ENCODE results near the gene DOCK9.

Gene DOCK9, protein sequence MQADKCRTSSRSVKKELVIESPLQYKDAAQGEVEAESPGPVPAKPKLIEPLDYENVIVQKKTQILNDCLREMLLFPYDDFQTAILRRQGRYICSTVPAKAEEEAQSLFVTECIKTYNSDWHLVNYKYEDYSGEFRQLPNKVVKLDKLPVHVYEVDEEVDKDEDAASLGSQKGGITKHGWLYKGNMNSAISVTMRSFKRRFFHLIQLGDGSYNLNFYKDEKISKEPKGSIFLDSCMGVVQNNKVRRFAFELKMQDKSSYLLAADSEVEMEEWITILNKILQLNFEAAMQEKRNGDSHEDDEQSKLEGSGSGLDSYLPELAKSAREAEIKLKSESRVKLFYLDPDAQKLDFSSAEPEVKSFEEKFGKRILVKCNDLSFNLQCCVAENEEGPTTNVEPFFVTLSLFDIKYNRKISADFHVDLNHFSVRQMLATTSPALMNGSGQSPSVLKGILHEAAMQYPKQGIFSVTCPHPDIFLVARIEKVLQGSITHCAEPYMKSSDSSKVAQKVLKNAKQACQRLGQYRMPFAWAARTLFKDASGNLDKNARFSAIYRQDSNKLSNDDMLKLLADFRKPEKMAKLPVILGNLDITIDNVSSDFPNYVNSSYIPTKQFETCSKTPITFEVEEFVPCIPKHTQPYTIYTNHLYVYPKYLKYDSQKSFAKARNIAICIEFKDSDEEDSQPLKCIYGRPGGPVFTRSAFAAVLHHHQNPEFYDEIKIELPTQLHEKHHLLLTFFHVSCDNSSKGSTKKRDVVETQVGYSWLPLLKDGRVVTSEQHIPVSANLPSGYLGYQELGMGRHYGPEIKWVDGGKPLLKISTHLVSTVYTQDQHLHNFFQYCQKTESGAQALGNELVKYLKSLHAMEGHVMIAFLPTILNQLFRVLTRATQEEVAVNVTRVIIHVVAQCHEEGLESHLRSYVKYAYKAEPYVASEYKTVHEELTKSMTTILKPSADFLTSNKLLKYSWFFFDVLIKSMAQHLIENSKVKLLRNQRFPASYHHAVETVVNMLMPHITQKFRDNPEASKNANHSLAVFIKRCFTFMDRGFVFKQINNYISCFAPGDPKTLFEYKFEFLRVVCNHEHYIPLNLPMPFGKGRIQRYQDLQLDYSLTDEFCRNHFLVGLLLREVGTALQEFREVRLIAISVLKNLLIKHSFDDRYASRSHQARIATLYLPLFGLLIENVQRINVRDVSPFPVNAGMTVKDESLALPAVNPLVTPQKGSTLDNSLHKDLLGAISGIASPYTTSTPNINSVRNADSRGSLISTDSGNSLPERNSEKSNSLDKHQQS (N-terminal part only)

DNA sequence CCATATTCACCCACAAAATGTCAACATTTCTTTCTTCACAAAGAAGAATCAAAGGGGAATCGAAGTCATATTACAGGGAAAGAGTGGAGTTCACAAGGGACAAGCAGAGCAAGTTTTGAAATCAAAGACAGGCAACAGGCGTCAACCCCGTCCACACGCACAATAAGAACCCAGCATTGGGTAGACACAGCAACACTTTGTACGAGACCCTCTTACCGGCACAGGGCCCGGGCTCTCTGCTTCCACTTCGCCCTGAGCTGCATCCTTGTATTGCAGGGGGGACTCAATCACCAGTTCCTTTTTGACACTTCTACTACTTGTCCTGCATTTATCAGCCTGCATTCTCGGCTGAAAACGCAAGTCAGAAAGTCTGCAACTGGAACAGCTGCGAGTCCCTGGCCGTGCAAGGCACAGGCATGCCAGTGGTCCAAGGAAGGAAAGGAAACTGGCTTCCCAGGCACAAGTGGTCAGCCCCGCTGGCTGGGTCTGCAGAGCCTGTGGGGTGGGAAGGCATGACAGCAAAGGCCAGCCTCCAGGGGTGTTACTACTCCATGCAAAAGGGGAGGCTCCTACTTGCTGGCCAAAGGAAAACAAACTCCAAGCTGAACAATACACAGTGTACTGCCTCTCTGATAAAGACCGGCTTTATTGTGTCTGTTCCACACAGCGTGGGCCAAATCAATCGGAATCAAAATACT lies at the start of gene DOCK9:
Gene DOCK9, minus strand, starts transcription at position 497 of the 698 bp plus-strand sequence. Its CDS starts 155 bp downstream, at position 342.
- no peak for DNase-seq

DNA sequence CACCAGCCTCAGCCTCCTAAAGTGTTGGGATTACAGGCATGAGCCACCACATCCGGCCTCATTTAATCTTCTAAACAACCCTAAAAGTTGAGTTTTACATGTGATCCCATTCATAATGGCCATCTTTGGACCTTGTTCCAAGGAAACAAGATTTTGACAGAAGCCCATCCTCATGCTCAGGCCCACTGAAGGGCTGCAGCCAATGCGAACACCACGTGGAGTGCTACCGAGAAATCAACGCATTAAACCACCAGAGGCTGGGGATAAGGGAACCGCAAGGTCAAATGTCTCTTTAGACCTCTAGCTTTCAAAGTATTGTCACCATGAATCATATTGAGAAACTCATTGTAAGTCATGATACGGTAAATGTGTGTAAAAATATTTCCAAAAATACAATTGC lies 49.4 kb upstream of the DOCK9 start:
- DNase-seq, result no peak

DNA sequence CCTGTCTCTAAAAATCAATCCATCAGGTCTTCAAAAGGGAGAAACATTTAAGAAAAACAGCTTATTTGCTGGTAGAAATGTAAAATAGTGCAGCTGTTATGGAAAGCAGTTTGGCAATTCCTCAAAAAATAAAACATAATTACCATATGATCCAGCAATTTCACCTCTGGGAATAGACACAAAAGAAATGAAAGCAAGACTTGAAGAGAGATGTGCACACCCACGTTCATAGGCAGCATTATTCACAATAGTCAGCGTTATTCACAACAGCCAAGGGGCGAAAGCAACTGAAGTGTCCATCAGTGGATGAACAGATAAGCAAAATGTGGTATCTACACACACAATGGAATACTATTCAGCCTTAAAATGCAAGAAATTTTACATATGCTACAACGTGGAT lies 45.1 kb upstream of the DOCK9 start:
- DNase-seq, result no peak

DNA sequence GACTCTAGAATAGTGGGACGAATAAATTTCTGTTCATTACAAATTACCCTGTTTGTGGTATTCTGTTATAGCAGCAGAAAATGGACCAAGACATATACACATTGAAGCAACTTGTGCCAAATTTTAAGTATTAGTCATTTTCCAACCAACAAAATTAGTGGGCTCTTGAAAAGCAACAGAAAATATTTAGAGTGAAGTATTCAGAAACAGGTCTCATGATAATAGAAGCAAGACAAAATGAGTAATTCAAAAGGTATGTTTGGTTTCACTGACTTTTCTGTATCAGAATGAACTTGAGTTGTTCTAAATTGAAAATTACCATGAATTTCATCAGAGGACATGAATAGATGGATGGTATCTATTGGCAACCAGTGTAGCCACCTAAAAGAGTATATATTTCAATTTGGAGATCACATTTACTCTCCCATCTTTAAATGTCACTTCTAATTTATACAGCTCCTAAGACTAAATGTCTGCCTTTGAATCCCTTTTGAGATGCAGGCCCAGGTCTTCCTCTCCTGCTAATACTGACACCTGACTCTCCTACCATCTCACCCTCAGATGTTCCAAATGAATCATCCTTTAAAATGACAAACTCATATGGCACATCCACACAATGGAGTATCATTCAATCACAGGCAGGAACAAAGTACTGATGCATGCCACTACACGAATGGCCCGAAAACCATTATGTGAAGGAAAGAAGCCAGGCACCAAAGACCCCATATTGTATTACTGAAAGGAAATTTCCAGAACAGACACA lies 40.7 kb upstream of the DOCK9 start:
- no peak for DNase-seq

DNA sequence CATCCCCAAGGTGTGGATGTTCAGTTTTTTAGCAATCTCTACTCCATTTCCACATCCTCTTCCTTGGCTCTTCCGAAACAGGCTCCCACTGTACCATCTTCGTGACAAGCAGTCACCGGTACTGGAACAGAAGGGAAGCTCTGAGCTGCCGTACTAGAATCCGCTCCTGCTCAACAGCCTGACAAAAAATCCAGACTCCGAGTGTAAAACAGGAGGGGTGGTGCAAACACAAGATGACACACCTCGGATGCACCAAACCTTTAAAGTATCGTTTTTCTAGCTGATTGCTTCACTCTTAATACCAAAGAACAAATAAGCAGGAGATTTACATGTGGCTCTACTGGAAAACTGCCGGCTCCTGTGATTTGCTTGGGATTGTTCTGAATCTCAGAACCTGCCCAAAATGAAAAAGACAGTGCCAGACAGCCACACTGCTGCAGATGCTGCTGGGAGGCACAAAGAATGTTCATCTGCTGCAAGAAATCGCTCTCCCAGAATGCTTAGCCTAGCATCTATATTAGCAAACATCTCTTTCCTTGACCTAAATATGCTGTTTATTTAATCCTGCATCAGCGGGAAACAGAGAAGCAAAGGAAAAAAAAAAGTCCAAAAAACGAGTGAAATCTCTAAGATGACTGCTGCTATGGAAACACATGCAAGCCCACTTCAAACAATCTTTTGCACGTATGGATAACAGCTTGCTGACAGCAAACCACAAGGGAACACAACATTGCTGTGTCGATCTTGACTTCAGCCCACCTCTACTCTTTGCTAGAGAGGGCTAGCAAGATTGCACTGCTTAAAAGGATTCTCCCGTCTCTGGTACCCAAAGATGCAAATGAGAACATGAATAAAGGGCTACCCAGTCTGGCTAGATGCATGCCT lies 38.0 kb upstream of the DOCK9 start:
- DNase-seq, result no peak

DNA sequence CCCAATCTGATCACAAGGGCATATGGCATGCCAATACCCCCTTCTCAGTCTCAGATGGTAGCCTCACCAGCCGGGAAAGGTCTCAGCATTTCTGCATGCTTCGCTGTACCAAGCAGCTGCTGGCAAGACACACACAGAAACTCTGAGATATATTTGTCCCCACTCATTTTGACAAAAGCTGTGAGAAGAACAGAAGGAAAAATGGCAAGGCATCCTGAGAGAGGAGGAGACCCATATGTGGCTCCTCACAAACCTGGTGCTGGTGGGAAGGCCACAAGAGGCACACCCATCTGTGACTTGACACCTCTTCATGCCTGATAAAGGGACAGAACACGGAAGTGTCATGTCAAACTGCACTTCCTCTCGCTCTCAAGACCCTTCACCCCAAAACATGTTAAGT lies 36.7 kb upstream of the DOCK9 start:
- no peak for DNase-seq

DNA sequence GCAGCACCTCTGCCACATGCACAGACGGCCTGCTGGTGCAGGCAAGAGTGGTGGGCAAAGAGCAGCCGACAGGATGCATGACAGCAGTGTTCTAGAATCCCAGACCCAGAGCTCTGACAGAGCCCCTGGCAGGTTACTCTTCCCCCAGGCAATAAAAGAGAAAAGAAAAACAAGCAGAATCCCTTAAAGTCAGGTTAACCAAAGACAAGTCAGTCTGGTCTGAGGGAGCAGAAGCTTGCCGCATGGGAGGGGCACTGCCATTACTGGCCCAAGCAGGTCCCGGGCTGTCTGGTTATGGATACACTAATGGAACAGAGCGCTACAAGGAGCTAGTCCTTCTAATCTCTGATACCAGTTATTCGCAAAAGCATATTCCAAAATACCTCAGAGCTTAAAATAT lies 36.1 kb upstream of the DOCK9 start:
- no peak for DNase-seq

DNA sequence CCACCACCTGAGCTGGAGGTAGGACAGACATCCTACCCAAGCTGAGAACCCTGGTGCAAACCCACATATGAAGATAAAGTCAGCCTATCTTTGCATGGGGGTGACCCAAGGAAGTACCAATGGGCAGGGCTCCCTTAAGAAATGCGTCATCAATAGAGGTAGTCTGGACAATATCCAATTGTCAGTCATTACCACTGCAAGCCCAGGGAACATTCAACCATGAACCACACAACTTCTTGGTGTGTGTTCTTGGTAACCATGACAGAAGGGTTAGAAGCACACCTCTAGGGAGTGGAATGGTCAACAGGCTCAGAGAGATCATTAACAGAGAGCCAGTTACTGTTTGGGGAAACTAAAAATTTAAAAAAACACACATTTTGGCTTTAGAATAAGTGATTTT lies 34.7 kb upstream of the DOCK9 start:
- no peak for DNase-seq

DNA sequence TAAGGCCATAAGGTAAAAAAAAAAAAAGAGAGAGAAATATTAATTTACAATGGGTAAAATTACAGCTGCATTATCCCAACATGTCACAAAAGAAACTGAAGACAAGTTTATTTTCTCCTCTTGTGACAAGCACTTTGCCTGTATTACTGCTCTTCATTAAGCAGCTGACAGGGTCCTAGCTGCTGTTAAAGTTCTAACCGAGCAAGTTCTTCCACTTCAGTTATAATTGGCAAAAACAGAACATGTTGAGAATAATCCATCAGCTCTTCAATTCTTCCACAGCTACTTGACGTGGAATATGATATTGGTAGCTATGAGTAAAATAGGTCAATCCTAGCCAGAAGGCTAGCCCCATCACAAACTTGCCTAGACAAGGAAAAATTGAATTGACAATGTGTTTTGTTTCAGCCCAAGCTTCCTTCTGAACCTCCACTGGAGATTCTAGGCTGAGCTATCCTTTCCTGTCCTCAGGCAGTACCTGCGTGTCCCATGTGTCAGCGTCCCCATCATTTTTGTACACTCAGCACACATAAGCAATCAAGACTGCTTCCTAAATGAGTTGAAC lies 32.2 kb upstream of the DOCK9 start:
- DNase-seq, result no peak

DNA sequence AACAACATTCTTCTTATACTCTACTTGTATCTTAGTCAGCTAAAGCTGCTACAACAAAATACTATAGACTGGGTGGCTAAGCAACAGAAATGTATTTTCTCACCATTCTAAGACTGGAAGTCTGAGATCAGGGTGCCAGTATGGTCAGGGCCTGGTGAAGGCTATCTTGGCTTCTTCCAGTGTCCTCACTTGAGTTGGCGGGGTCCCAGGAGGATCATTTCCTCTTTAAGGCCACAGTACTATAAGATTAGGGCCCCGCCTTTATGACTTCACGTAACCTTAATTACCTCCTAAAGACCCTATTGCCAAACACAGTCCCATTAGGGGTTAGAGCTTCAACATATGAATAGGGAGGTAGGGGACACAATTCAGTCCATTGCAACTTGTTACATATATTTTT lies 30.7 kb upstream of the DOCK9 start:
- DNase-seq, result no peak

DNA sequence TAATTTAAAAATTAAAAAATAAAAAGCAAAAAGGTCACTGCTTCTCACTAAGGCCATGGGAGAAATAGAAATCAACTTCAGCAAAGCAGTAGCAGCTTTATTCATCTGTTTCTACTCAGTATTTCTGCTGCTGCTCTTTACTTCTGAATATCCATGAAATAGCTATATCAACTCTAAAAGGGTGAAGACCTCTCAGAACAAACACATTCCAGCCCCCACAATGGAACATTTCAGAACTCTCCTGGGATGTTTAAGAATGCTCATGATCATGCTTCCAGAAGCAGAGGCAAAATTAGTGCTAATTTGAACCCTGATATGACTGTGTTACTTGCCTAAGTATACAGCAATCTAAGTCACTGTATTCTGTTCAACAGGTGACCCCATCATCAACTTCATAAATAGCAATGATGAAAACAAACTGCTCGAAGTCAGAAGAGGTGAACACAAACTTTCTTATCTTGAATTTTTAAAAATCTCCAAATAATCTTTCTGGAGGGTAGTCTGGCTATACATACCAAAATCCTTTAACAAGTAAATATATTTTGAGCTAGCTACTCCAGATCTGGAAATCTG lies 29.6 kb upstream of the DOCK9 start:
- DNase-seq, result no peak

DNA sequence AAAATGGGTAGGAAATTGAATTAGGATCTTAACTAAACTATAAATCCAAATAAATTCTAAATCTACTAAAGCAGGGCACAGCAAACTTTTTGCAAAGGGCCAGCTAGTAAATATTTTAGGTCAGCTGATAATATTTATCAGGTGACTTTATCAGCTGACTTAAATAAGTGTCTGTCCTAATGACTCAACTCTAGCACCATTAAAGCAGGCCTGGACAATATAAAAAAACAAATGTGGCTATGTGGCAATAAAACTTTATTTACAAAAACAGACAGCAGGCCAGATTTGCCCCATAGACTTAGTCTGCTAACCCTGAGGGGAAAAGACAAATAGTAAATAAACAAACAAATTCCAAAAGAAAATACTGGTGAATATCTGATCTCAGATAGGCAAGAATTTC lies 27.7 kb upstream of the DOCK9 start:
- DNase-seq, result no peak

DNA sequence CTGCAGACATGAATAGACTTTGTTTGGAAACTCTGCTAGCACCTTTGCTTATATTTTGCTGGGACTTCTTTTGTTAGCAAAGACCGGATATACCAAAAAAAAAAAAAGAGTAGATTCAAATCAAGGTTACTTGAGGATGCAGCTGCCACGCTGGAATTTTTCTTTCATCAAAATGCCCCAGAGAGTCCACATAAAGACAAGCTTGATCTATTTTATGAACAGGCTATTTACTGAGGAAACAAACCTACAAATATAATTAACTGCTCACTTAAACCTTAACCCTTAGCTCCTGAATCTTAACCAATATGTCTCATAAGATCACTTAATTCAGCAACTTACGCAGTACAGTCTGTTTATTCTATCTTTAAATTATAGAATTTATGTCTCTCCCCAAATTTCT lies 27.1 kb upstream of the DOCK9 start:
- DNase-seq, result no peak

DNA sequence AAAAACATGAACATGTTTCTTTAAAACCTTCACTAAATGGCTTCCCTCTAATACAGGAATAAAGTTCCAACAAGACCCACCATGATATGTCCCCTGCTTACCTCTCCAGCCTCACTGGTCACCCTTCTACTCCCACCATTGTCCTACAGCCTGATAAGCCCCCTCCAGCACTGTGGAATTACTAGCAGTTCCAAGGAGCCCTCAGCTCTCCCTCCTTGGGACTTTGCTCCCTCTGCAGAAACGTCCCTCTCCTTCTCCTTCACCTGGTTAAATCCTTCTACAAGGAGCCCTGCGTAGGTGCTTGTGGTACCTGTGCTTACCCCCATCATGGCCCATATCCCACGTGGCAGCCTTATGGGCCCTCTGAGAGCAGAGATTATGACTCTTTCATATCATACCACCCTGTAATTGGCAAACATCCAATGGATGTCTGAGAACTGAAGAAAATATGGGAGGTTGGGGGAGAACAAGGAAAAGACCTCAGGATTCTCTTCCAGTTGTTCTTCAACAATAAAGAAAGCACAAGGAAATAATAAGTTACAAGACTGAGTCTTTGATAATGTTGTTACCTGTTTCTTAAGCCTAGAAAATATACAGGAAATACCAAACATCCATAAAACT lies 26.1 kb upstream of the DOCK9 start:
- no peak for DNase-seq

DNA sequence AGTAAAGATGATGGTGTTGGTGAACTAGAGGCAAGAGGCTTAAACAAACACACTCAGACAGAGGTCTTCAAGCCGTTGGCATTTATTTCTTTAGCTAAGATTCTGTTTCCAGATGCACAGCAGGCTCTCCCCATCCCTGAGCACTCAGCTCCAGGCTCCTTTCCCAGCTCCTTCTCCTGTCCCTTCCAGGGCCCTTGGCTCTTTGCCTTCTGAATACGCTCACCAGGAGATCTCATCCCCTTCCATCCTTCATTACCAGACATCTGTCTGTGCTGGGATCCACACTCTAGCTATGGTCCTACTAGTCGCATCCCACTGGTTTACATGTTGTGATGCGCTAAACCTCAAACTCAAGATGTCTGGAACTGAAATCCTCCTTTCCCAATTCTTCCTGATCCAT lies 25.3 kb upstream of the DOCK9 start:
- no peak for DNase-seq

DNA sequence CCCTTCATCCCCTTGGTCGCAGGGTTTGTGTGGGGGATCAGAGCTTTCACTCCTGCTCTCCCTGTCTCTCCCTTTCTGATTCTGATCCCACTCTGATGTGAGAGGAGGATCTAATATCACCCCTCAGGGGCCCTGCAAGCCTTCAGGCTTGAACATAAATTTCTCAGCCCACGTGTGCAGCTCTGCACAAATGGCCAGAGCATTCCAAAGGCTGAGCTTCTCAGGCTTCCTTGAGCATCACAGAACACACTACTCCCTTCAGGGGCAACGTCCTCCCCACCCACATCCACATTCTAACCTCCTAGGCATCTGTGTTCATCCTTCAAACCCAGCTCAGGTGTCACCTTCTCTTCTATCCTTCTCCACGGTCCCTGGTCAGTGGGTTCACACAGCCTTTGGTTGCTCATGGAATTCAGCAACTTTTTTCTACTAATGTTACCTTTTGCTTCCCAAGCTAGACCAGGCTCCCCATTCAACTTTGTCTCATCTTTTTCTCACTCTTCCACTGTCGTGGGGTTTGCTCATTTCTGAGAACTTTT lies 24.4 kb upstream of the DOCK9 start:
- DNase-seq, result no peak

DNA sequence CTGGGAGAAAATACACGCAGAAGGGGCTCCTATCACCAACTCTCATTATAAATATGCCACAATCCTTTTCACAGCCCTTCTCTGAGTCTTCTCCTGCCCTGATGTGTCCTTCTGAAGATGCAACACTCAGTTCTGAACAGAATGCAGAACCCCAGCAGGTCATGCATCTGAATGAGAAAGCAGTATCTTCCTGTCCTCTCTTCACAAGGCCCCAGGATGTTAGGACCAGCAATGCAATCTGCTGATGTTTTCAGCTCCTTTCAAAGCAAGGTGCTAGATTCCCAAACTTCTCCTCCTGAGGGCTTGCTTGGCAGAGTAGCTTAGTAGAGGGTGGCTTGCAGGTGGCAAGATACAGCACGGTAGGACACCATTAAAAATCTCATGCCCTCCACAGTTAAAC lies 22.3 kb upstream of the DOCK9 start:
- DNase-seq, result no peak

DNA sequence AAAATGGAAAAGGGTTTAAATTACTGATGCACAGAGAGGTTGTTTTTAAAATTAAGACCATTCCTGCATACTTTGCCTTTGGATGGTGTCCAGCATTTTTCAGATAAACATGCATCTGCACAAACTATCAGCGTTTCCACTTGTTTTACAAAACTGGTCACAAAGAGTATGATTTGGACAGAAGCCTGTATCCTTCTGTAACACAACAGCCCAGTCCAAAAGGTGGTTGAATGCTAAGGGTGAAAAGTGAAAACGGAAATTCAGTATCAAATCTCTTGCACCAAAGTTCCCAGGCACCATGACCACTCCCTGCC lies 21.7 kb upstream of the DOCK9 start:
- no peak for DNase-seq

DNA sequence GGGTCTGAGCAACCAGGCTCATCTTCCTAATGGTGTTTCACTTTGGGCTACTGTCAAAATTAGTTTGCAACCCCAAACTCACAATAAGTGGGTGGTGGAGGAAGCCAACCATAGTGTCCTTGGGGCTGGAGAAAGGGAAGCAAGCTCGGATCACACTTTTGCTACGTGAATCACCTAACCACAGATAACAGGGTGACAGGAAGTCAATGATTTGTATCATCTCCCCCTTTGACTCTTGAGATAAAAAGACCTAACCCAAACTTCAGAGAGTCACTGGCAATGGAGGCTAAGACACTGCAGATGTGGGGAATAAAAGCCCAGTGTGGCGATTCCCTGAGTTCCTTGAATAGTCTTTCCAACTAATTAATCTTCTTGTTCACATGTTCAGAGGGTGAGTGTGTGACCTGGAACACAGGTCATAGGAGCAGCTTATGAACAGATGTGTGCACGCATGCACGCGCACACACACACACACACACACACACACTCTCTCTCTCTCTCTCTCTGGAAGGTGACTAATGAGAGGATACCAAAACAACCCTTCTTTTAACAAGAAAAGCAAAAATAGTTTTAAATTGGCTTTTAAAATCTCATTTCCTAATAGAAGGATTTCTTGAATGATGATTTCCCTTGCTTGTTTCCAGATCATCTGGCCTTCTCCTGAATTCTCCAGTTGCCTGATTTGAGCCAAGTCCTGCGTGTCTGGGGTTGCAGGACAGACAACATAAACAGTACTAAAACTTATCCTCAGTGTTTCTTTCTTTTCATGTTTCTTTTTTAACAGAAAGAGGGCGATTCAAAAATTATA lies 21.2 kb upstream of the DOCK9 start:
- no peak for DNase-seq
